GM12878 (cell line): ENCODE results near the gene MAP3K1. TPM values are rescaled to one million over a fixed set of nuclear protein-coding genes. Genes with fewer than 3 reads are reported as not detected.

Source experiments
- BCL3 ChIP-seq: IDR thresholded peaks from 2 replicates; pipeline ENCODE4 v1.6.1; 2011; ENCODE audit warnings: borderline replicate concordance, low read depth, mild to moderate bottlenecking, moderate library complexity, low read length; ENCODE audit not compliant: insufficient read depth, poor library complexity, severe bottlenecking
- CEBPB ChIP-seq, 2 experiments: fragments of 150-350 bp in 1 of 2; IDR thresholded peaks; 2 replicates each; pipeline ENCODE4 v1.6.1; 2012 to 2014; ENCODE audit warnings: low read depth in 2 of 2, low read length in 2 of 2, borderline replicate concordance in 1 of 2, inconsistent platforms in 1 of 2
- CHD1 ChIP-seq: IDR thresholded peaks from 2 replicates; pipeline ENCODE4 v1.6.1; 2012; ENCODE audit warnings: low read depth, low read length, improper control_type of control experiment
- CHD4 ChIP-seq: fragments of 200-600 bp; sonication (generic); IDR thresholded peaks from 2 replicates; pipeline ENCODE4 v1.6.1; 2016; ENCODE audit warnings: mild to moderate bottlenecking
- E2F4 ChIP-seq: IDR thresholded peaks from 2 replicates; pipeline ENCODE4 v1.6.1; 2012; ENCODE audit warnings: low read depth, low read length, improper control_type of control experiment
- EGR1 ChIP-seq, 2 experiments: IDR thresholded peaks; 1 replicate in 1 of 2; 2 replicates in 1 of 2; pipeline ENCODE4 v1.6.1; 2011 to 2012; ENCODE audit warnings: low read depth in 2 of 2, low read length in 2 of 2, borderline replicate concordance in 1 of 2, mild to moderate bottlenecking in 1 of 2, moderate library complexity in 1 of 2
- MTA2 ChIP-seq: fragments of 450-650 bp; IDR thresholded peaks from 2 replicates; pipeline ENCODE4 v1.6.1; 2016; ENCODE audit warnings: low read depth, mild to moderate bottlenecking, moderate library complexity
- NFIC ChIP-seq: IDR thresholded peaks from 2 replicates; pipeline ENCODE4 v1.6.1; 2012; ENCODE audit warnings: low read depth, mild to moderate bottlenecking, inconsistent platforms, low read length, moderate library complexity
- NRF1 ChIP-seq: conservative IDR thresholded peaks from 2 replicates; pipeline ENCODE4 v1.6.1; 2011; ENCODE audit warnings: mild to moderate bottlenecking, low read depth, low read length, improper control_type of control experiment
- REST ChIP-seq: IDR thresholded peaks from 2 replicates; pipeline ENCODE4 v1.6.1; 2012; ENCODE audit warnings: mild to moderate bottlenecking, low read depth, low read length
- SMARCA5 ChIP-seq: fragments of 450-650 bp; IDR thresholded peaks from 2 replicates; pipeline ENCODE4 v1.6.1; 2017; ENCODE audit warnings: mild to moderate bottlenecking
- TAF1 ChIP-seq: IDR thresholded peaks from 2 replicates; pipeline ENCODE4 v1.6.1; 2011; ENCODE audit warnings: mild to moderate bottlenecking, low read depth, low read length, borderline replicate concordance
- TBL1XR1 ChIP-seq: IDR thresholded peaks from 2 replicates; pipeline ENCODE4 v1.6.1; 2012; ENCODE audit warnings: low read depth, low read length, improper control_type of control experiment
- ZBTB33 ChIP-seq: fragments of 450-650 bp; IDR thresholded peaks from 2 replicates; pipeline ENCODE4 v1.6.1; 2017; ENCODE audit warnings: mild to moderate bottlenecking
- polyA plus RNA-seq, 11 experiments: library from polyadenylated mRNA; depleted of rRNA in 4 of 11; unstranded in 6 of 11; stranded (reverse) in 5 of 11; fragments of >200 nt; fragmentation: Nextera tagmentation in 4 of 11; fragmentation: Illumina TruSeq in 1 of 11; extraction: Ambion mirVana in 4 of 11; extraction: Trizol in 1 of 11; gene quantifications; 1 replicate in 1 of 11; 2 replicates in 10 of 11; pipeline versions ENCODE4 v1.2.1 to v1.2.3, GENCODE V29; 2011 to 2016; ENCODE audit warnings: inconsistent platforms in 2 of 11, missing spikeins in 2 of 11, low read depth in 1 of 11
- total RNA-seq, 4 experiments: library from RNA; depleted of rRNA in 3 of 4; stranded (reverse); fragments of >200 nt in 3 of 4; fragmentation: Illumina TruSeq in 1 of 4; extraction: Trizol in 1 of 4; gene quantifications; 2 replicates each; pipeline versions ENCODE4 v1.2.1 to v1.2.3, GENCODE V29; 2013 to 2021

MAP3K1 gene
- total and polyA plus RNA-seq, 10 of the 15 experiments (the other 5 are each of a cell fraction or from before 2014, with no cell fraction given): 7.5 to 24.6 (median 12.6) TPM

- TF ChIP-seq E2F4 (peak; percentile 22; the same call in 1 of the 2 replicates), NFIC (no peak), ZBTB33 (no peak), BCL3 (peak; percentile 12), TAF1 (peak; percentile 85), TBL1XR1 (no peak), SMARCA5 (peak; percentile 79; the same call in 1 of the 2 replicates), MTA2 (no peak), CEBPB (IDR thresholded peaks at IDR 0.05; ENCODE audit: borderline replicate concordance in 1 of 2, low read depth in 2 of 2, low read length in 2 of 2) (no peak), EGR1 (IDR thresholded peaks at IDR 0.05; ENCODE audit: borderline replicate concordance in 1 of 2, low read depth in 2 of 2, low read length in 2 of 2) (peak in 1 of 2 experiments; percentile 52; a peak in 2 of 3 replicates), CHD4 (no peak), NRF1 (no peak), CHD1 (no peak), REST (no peak)
Measured at GRCh38 chr5:56909294-56910209, 94.2 kb downstream of the MAP3K1 start, which contains the start of gene SETD9 (continued).
